Effector memory CD4-positive, alpha-beta T cell (primary cell): ENCODE measurements around the gene BRWD1.

Experiments used
- DNase-seq, 3 donors: peaks; one replicate each; pipeline ENCODE4 v3.0.0-alpha.2; 2020
- H3K27ac ChIP-seq: 2 replicates; pipeline ENCODE4 v1.7.0; 2013; ENCODE audit warnings: mild to moderate bottlenecking, low read length, moderate library complexity; ENCODE audit not compliant: insufficient read depth, poor library complexity, severe bottlenecking
- H3K27me3 ChIP-seq: replicated peaks from 2 replicates; pipeline ENCODE4 v1.7.0; 2013; ENCODE audit warnings: mild to moderate bottlenecking, low read length; ENCODE audit not compliant: insufficient read depth, control insufficient read depth, poor library complexity, severe bottlenecking
- H3K36me3 ChIP-seq: 2 replicates; pipeline ENCODE4 v1.7.0; 2013; ENCODE audit warnings: mild to moderate bottlenecking, low read length, moderate library complexity; ENCODE audit not compliant: control insufficient read depth, insufficient read depth
- H3K4me1 ChIP-seq: 2 replicates; pipeline ENCODE4 v1.7.0; 2013; ENCODE audit warnings: low read length, mild to moderate bottlenecking; ENCODE audit not compliant: control insufficient read depth, insufficient read depth, poor library complexity, severe bottlenecking
- H3K4me3 ChIP-seq: 2 replicates; pipeline ENCODE4 v1.7.0; 2013; ENCODE audit warnings: low read length, low read depth, mild to moderate bottlenecking; ENCODE audit not compliant: insufficient read depth, poor library complexity, severe bottlenecking
- H3K9me3 ChIP-seq: 2 replicates; pipeline ENCODE4 v1.7.0; 2013; ENCODE audit warnings: mild to moderate bottlenecking, low read length, moderate library complexity; ENCODE audit not compliant: control insufficient read depth

The BRWD1 gene

GRCh38 chr21:39187141-39187540 is 126.3 kb downstream of the BRWD1 start:
- H3K27ac ChIP-seq = no peak overlapping the region
- DNase-seq = no peak
- no peaks in the 10 kb centered on the region for H3K36me3 ChIP-seq

GRCh38 chr21:39186676-39187075 is 126.8 kb downstream of the BRWD1 start:
- Histone ChIP-seq H3K4me3 (no peak overlapping the region), H3K27me3 (no peaks in the 10 kb centered on the region), H3K36me3 (no peaks in the 10 kb centered on the region), H3K4me1 (peaks cover 9% of the 10 kb centered on the region), H3K9me3 (no peaks in the 10 kb centered on the region), H3K27ac (no peak overlapping the region)
- DNase-seq = no peak

More at GRCh38 chr21:39187141-39187540, 126.3 kb downstream of the BRWD1 start:
- H3K27me3 ChIP-seq = no peaks in the 10 kb centered on the region
- peaks cover 8% of the 10 kb centered on the region for H3K4me1 ChIP-seq
- no peaks in the 10 kb centered on the region for H3K9me3 ChIP-seq
- H3K4me3 ChIP-seq = no peak overlapping the region

GRCh38 chr21:39185157-39185556 is 128.3 kb downstream of the BRWD1 start:
- no peak overlapping the region for H3K4me3 ChIP-seq
- no peak for DNase-seq
- H3K36me3 ChIP-seq = peaks cover under 1% of the 10 kb centered on the region
- H3K27me3 ChIP-seq = no peaks in the 10 kb centered on the region
- H3K4me1 ChIP-seq = peaks cover 9% of the 10 kb centered on the region
- H3K27ac ChIP-seq = no peak overlapping the region
- H3K9me3 ChIP-seq = no peaks in the 10 kb centered on the region

- peak overlapping the region; percentile 83 for H3K27ac ChIP-seq
- no peaks in the 10 kb centered on the region for H3K27me3 ChIP-seq
- H3K9me3 ChIP-seq = no peaks in the 10 kb centered on the region
- peaks cover 6% of the 10 kb centered on the region for H3K36me3 ChIP-seq
- DNase-seq = no peak
- peaks cover 9% of the 10 kb centered on the region for H3K4me1 ChIP-seq
- H3K4me3 ChIP-seq = peak overlapping the region; percentile 95
Observed at GRCh38 chr21:39184050-39184980, 129.1 kb downstream of the BRWD1 start.

GRCh38 chr21:39183272-39184049 is 130.0 kb downstream of the BRWD1 start, which contains the start of gene PSMG1:
Gene PSMG1 (minus strand): TSS chr21:39183451. CDS start chr21:39183385, 66 bp downstream.
- no peaks in the 10 kb centered on the region for H3K9me3 ChIP-seq
- peak; percentile 85 to 92 (median 91) for DNase-seq
- H3K36me3 ChIP-seq = peaks cover 6% of the 10 kb centered on the region
- H3K4me3 ChIP-seq = peak within 1 kb of the TSS; percentile 95
- H3K4me1 ChIP-seq = peaks cover 9% of the 10 kb centered on the region
- H3K27me3 ChIP-seq = no peaks in the 10 kb centered on the region
- peak within 1 kb of the TSS; percentile 83 for H3K27ac ChIP-seq

GRCh38 chr21:39182484-39183271 is 130.8 kb downstream of the BRWD1 start:
- no peak for DNase-seq

GRCh38 chr21:39182016-39182415 is 131.4 kb downstream of the BRWD1 start:
- Histone ChIP-seq H3K4me3 (peak overlapping the region; percentile 95), H3K9me3 (no peaks in the 10 kb centered on the region), H3K27me3 (no peaks in the 10 kb centered on the region), H3K36me3 (peaks cover 9% of the 10 kb centered on the region), H3K27ac (no peak overlapping the region), H3K4me1 (peaks cover 9% of the 10 kb centered on the region)
- no peak for DNase-seq

More at GRCh38 chr21:39182484-39183271, 130.8 kb downstream of the BRWD1 start:
- H3K36me3 ChIP-seq = peaks cover 9% of the 10 kb centered on the region
- H3K4me3 ChIP-seq = peak overlapping the region; percentile 95
- H3K27ac ChIP-seq = peak overlapping the region; percentile 83
- no peaks in the 10 kb centered on the region for H3K9me3 ChIP-seq
- peaks cover 9% of the 10 kb centered on the region for H3K4me1 ChIP-seq
- H3K27me3 ChIP-seq = no peaks in the 10 kb centered on the region

GRCh38 chr21:39181205-39181818 is 132.1 kb downstream of the BRWD1 start:
- Histone ChIP-seq H3K27me3 (no peaks in the 10 kb centered on the region), H3K9me3 (no peaks in the 10 kb centered on the region), H3K27ac (no peak overlapping the region), H3K4me1 (peaks cover 9% of the 10 kb centered on the region), H3K36me3 (peaks cover 9% of the 10 kb centered on the region), H3K4me3 (no peak overlapping the region)
- no peak for DNase-seq

- no peak for DNase-seq
- no peaks in the 10 kb centered on the region for H3K9me3 ChIP-seq
- no peaks in the 10 kb centered on the region for H3K27me3 ChIP-seq
- H3K4me3 ChIP-seq = no peak overlapping the region
- H3K4me1 ChIP-seq = peaks cover 9% of the 10 kb centered on the region
- H3K27ac ChIP-seq = no peak overlapping the region
- H3K36me3 ChIP-seq = peaks cover 9% of the 10 kb centered on the region
Observed at GRCh38 chr21:39180429-39181019, 132.9 kb downstream of the BRWD1 start.
